ENCODE data around the gene CACNG4. TPM values are rescaled to one million over a fixed set of nuclear protein-coding genes. Genes with fewer than 3 reads are reported as not detected.

CACNG4 gene
- total RNA-seq, 1 experiment from 2014 or later = 46.3 TPM

DNA sequence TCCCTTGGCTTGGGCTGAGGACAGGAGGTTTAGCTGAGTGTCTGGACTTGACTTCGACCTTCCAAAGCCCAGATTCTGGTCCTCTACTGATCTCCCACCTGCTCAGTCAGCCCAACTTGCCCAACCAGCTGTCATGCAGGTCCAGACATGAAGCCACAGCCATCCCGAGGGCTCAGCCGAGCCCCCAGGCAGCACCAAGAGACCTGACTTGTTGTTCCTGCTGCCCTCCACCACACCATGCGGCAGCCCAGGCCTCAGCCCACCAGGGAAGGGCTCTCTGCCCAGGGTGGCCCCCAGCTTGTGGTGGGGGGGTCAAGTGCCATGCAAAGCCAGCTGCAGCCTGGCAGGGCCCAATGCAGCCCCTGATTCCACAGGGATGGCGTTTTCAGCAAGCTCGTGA lies 17.2 kb upstream of the CACNG4 start:
- no peak for TF ChIP-seq EZH2 (IDR thresholded peaks at IDR 0.05; ENCODE audit: low read depth)
- TF ChIP-seq, protein P1, sequence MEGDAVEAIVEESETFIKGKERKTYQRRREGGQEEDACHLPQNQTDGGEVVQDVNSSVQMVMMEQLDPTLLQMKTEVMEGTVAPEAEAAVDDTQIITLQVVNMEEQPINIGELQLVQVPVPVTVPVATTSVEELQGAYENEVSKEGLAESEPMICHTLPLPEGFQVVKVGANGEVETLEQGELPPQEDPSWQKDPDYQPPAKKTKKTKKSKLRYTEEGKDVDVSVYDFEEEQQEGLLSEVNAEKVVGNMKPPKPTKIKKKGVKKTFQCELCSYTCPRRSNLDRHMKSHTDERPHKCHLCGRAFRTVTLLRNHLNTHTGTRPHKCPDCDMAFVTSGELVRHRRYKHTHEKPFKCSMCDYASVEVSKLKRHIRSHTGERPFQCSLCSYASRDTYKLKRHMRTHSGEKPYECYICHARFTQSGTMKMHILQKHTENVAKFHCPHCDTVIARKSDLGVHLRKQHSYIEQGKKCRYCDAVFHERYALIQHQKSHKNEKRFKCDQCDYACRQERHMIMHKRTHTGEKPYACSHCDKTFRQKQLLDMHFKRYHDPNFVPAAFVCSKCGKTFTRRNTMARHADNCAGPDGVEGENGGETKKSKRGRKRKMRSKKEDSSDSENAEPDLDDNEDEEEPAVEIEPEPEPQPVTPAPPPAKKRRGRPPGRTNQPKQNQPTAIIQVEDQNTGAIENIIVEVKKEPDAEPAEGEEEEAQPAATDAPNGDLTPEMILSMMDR (conservative IDR thresholded peaks at IDR 0.05) = no peak
- Histone ChIP-seq H2AFZ (no peak overlapping the region), H3K4me3 (no peak overlapping the region), H3K27me3 (ENCODE audit: insufficient read depth, low read depth) (no peaks in the 10 kb centered on the region), H3K27ac (no peak overlapping the region), H3K4me2 (no peak overlapping the region), H3K9me3 (ENCODE audit: insufficient read depth, low read depth) (no peaks in the 10 kb centered on the region), H3K9me2 (ENCODE audit: insufficient read depth) (no peaks in the 10 kb centered on the region), H3K36me3 (ENCODE audit: low read depth) (no peaks in the 10 kb centered on the region), H3K4me1 (replicated peaks; ENCODE audit: insufficient read depth) (peaks cover 72% of the 10 kb centered on the region), H4K20me1 (ENCODE audit: insufficient read depth) (no peaks in the 10 kb centered on the region), H3F3A (ENCODE audit: insufficient read depth, low read depth) (peaks cover 37% of the 10 kb centered on the region), H3K79me2 (ENCODE audit: low read depth) (no peaks in the 10 kb centered on the region)
- intact Hi-C loops (cut with micrococcal nuclease; ENCODE audit: unreplicated experiment) = no loop called here
- POLR2A ChIA-PET (ENCODE audit: unreplicated experiment) = no interaction called here
- BruUV-seq (replicated peaks) = no TSS peak
- CTCF ChIA-PET = no interaction called here
- no peak for DNase-seq

DNA sequence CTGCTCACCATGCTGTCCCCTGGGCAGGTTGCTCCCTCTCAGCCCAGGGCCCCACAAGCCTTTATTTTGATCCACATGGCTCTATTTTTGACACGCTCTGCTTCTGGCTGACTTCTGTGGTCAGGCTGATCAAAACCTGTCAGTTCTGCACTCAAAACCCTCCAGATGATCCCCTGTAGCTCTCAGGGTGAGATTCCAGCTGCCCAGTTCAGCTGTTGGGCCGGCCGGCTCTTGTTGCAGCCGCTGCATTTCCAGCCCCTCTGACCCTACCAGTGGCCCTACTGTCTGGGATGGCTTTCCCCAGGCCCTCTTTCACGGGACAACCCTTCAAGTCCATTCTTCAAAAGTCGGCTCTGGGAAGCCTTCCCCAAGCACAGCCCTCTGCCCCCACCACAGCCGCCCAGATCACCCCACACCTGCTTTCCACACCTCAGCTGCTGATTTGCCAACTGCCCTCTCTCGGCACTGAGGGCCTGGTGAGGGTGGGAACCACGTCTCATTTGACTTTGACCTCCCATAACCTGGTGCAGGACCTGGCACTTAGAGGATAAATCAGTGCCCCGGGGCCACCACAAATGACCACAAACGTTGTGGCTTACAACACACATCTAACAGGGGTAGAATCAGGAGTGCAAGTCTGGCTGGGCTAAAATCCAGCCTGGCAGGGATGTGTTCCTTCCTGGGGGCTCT lies 16.3 kb upstream of the CACNG4 start:
- peak overlapping the region; percentile 99 for H3K27ac ChIP-seq
- H3K4me2 ChIP-seq = peak overlapping the region; percentile 48
- no peak overlapping the region for H2AFZ ChIP-seq
- H3K4me1 ChIP-seq (replicated peaks; ENCODE audit: insufficient read depth) = peaks cover 81% of the 10 kb centered on the region
- ChIA-PET POLR2A (ENCODE audit: unreplicated experiment) (no interaction called here), CTCF (no interaction called here)
- H3K27me3 ChIP-seq (ENCODE audit: insufficient read depth, low read depth) = no peaks in the 10 kb centered on the region
- H3F3A ChIP-seq (ENCODE audit: insufficient read depth, low read depth) = peaks cover 46% of the 10 kb centered on the region
- H4K20me1 ChIP-seq (ENCODE audit: insufficient read depth) = no peaks in the 10 kb centered on the region
- peak in 1 of 2 experiments; percentile 71 for DNase-seq
- H3K9me3 ChIP-seq (ENCODE audit: insufficient read depth, low read depth) = no peaks in the 10 kb centered on the region
- no peak overlapping the region for H3K4me3 ChIP-seq
- TF ChIP-seq, protein P1 (conservative IDR thresholded peaks at IDR 0.05) = no peak
- TF ChIP-seq EZH2 (IDR thresholded peaks at IDR 0.05; ENCODE audit: low read depth) = no peak
- intact Hi-C loops (cut with micrococcal nuclease; ENCODE audit: unreplicated experiment) = no loop called here
- no peaks in the 10 kb centered on the region for H3K79me2 ChIP-seq (ENCODE audit: low read depth)
- H3K36me3 ChIP-seq (ENCODE audit: low read depth) = no peaks in the 10 kb centered on the region
- no peaks in the 10 kb centered on the region for H3K9me2 ChIP-seq (ENCODE audit: insufficient read depth)
- no TSS peak for BruUV-seq (replicated peaks)

DNA sequence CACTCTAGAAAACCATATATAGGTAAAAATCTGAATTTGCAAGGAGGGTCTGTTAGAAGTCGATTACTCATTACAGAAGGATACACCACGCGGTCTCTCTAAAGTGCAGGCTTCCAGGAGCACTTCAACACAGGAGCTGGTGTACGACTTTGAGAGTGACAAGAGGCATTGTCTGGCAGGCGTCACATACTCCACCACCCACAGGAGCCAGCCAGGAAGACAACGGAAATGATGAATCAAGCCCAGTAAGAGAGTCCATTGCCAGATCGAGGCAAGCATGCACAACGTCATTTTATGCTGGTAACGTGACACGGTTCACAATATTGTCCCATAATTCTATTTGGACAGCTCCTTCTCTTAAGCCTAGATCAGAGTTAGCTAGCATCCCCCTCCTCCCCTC lies 15.0 kb upstream of the CACNG4 start:
- Histone ChIP-seq H4K20me1 (ENCODE audit: insufficient read depth) (no peaks in the 10 kb centered on the region), H3K27me3 (ENCODE audit: insufficient read depth, low read depth) (no peaks in the 10 kb centered on the region), H3K4me2 (peak overlapping the region; percentile 83), H2AFZ (no peak overlapping the region), H3K36me3 (ENCODE audit: low read depth) (no peaks in the 10 kb centered on the region), H3K4me3 (no peak overlapping the region), H3F3A (ENCODE audit: insufficient read depth, low read depth) (peaks cover 48% of the 10 kb centered on the region), H3K9me3 (ENCODE audit: insufficient read depth, low read depth) (no peaks in the 10 kb centered on the region), H3K9me2 (ENCODE audit: insufficient read depth) (no peaks in the 10 kb centered on the region), H3K79me2 (ENCODE audit: low read depth) (no peaks in the 10 kb centered on the region), H3K27ac (peak overlapping the region; percentile 99), H3K4me1 (replicated peaks; ENCODE audit: insufficient read depth) (peaks cover 83% of the 10 kb centered on the region)
- no peak for DNase-seq
- TF ChIP-seq, protein P1 (conservative IDR thresholded peaks at IDR 0.05) = no peak
- no peak for TF ChIP-seq EZH2 (IDR thresholded peaks at IDR 0.05; ENCODE audit: low read depth)
- ChIA-PET POLR2A (ENCODE audit: unreplicated experiment) (no interaction called here), CTCF (no interaction called here)
- BruUV-seq (replicated peaks) = no TSS peak
- intact Hi-C loops (cut with micrococcal nuclease; ENCODE audit: unreplicated experiment) = no loop called here

Data from PC-9 (cell line).